Astrocyte (in vitro differentiated cells and primary cell): ENCODE measurements around the gene B4GALNT3. TPM values are rescaled to one million over a fixed set of nuclear protein-coding genes. Genes with fewer than 3 reads are reported as not detected.

Experiments
- DNase-seq: peaks from one replicate; pipeline ENCODE4 v3.0.0-alpha.2; 2010; ENCODE audit warnings: low read depth
- FAIRE-seq: peaks from 2 replicates; lab custom pipeline; 2011; peaks lifted over from hg19 to GRCh38; lab: Jason Lieb, UNC
- H2AFZ ChIP-seq: 2 replicates; pipeline ENCODE4 v1.6.0; 2012; ENCODE audit warnings: low read depth, low read length, inconsistent platforms
- H3K27ac ChIP-seq: 2 replicates; pipeline ENCODE4 v1.5.1; 2011; ENCODE audit warnings: low read depth, low read length, inconsistent platforms
- H3K27me3 ChIP-seq: 2 replicates; pipeline ENCODE4 v1.6.0; 2011; ENCODE audit warnings: low read length, inconsistent platforms; ENCODE audit not compliant: insufficient read depth
- H3K36me3 ChIP-seq: 2 replicates; pipeline ENCODE4 v1.5.1; 2011; ENCODE audit warnings: low read length, inconsistent platforms; ENCODE audit not compliant: insufficient read depth
- H3K4me1 ChIP-seq: 2 replicates; pipeline ENCODE4 v1.5.1; 2011; ENCODE audit warnings: low read length, inconsistent platforms; ENCODE audit not compliant: insufficient read depth
- H3K4me2 ChIP-seq: 2 replicates; pipeline ENCODE4 v1.6.0; 2012; ENCODE audit warnings: low read length, inconsistent platforms
- H3K4me3 ChIP-seq: 2 replicates; pipeline ENCODE4 v1.5.1; 2011; ENCODE audit warnings: low read depth, mild to moderate bottlenecking, low read length, inconsistent platforms; ENCODE audit not compliant: insufficient read depth
- H3K79me2 ChIP-seq: 2 replicates; pipeline ENCODE4 v1.6.0; 2012; ENCODE audit warnings: mild to moderate bottlenecking, low read length, inconsistent platforms; ENCODE audit not compliant: insufficient read depth
- H3K9ac ChIP-seq: 2 replicates; pipeline ENCODE4 v1.6.0; 2012; ENCODE audit warnings: mild to moderate bottlenecking, low read length, inconsistent platforms
- H3K9me3 ChIP-seq: 2 replicates; pipeline ENCODE4 v1.5.1; 2012; ENCODE audit warnings: low read depth, mild to moderate bottlenecking, low read length, inconsistent platforms; ENCODE audit not compliant: insufficient read depth
- H4K20me1 ChIP-seq: 2 replicates; pipeline ENCODE4 v1.6.0; 2012; ENCODE audit warnings: low read length, inconsistent platforms; ENCODE audit not compliant: insufficient read depth
- H3K27ac Mint-ChIP-seq: one replicate; pipeline ENCODE4 v1.8.0; 2021; ENCODE audit warnings: mild to moderate bottlenecking, mixed read lengths; ENCODE audit not compliant: unreplicated experiment
- H3K27me3 Mint-ChIP-seq: one replicate; pipeline ENCODE4 v1.8.0; 2021; ENCODE audit warnings: low read depth, mixed read lengths; ENCODE audit not compliant: unreplicated experiment
- H3K36me3 Mint-ChIP-seq: one replicate; pipeline ENCODE4 v1.8.0; 2021; ENCODE audit warnings: low read depth, mixed read lengths; ENCODE audit not compliant: unreplicated experiment
- H3K4me1 Mint-ChIP-seq: one replicate; pipeline ENCODE4 v1.8.0; 2021; ENCODE audit warnings: low read depth, mixed read lengths; ENCODE audit not compliant: unreplicated experiment
- H3K4me3 Mint-ChIP-seq: one replicate; pipeline ENCODE4 v1.8.0; 2021; ENCODE audit warnings: mild to moderate bottlenecking, moderate library complexity, mixed read lengths; ENCODE audit not compliant: unreplicated experiment
- H3K9me3 Mint-ChIP-seq: one replicate; pipeline ENCODE4 v1.8.0; 2021; ENCODE audit warnings: mild to moderate bottlenecking, mixed read lengths; ENCODE audit not compliant: unreplicated experiment
- EZH2 ChIP-seq: IDR thresholded peaks from 2 replicates; pipeline ENCODE4 v1.6.1; 2012; ENCODE audit warnings: mild to moderate bottlenecking, low read length, inconsistent platforms; ENCODE audit not compliant: insufficient read depth
- total RNA-seq: library from RNA; stranded (reverse); gene quantifications from 2 replicates; pipeline ENCODE4 v1.2.1, GENCODE V29; 2021
- TF ChIP-seq, protein P1 (sequence below): IDR thresholded peaks from 2 replicates; pipeline ENCODE4 v1.5.1; 2011; ENCODE audit warnings: low read depth, mild to moderate bottlenecking, inconsistent platforms, low read length, moderate library complexity; ENCODE audit not compliant: insufficient read depth

Gene B4GALNT3
- total RNA-seq, 1 donor from 2014 or later = 3.6 TPM

DNA sequence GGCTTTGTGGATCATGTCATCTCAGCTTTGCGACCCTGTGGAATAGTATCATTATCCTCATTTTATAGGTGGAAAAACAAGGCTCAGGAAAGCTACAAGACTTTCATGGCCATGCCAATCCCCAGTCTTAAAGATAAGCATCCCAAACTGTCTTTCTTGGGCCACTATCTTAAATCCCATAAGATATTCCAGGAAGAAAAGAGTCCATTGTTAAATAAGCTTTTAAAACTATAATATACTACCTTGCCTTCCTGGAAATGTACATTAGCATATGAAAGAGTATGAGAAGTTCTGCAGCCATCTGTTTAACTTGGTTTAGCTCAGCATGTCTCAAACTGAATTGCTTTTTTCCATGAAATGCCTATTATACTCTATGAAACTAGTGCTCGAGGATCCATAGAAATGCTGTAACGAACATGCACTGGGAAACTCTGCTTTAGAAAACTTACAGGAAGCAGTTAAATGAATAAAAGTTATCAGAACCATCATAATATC lies 77.1 kb downstream of the B4GALNT3 start:
- no peaks in the 10 kb centered on the region for H3K79me2 ChIP-seq
- peaks cover 4% of the 10 kb centered on the region for H3K36me3 Mint-ChIP-seq
- no peak overlapping the region for H3K4me3 ChIP-seq
- no peak overlapping the region for H3K27ac ChIP-seq
- peaks cover 8% of the 10 kb centered on the region for H3K9me3 Mint-ChIP-seq
- H3K4me1 ChIP-seq = peaks cover 8% of the 10 kb centered on the region
- H3K27me3 Mint-ChIP-seq = peaks cover 10% of the 10 kb centered on the region
- no peak overlapping the region for H3K9ac ChIP-seq
- no peak overlapping the region for H3K4me3 Mint-ChIP-seq
- DNase-seq = no peak
- no peak for TF ChIP-seq EZH2
- TF ChIP-seq, protein P1, sequence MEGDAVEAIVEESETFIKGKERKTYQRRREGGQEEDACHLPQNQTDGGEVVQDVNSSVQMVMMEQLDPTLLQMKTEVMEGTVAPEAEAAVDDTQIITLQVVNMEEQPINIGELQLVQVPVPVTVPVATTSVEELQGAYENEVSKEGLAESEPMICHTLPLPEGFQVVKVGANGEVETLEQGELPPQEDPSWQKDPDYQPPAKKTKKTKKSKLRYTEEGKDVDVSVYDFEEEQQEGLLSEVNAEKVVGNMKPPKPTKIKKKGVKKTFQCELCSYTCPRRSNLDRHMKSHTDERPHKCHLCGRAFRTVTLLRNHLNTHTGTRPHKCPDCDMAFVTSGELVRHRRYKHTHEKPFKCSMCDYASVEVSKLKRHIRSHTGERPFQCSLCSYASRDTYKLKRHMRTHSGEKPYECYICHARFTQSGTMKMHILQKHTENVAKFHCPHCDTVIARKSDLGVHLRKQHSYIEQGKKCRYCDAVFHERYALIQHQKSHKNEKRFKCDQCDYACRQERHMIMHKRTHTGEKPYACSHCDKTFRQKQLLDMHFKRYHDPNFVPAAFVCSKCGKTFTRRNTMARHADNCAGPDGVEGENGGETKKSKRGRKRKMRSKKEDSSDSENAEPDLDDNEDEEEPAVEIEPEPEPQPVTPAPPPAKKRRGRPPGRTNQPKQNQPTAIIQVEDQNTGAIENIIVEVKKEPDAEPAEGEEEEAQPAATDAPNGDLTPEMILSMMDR = no peak
- no peak overlapping the region for H3K27ac Mint-ChIP-seq
- H3K4me1 Mint-ChIP-seq = peaks cover 17% of the 10 kb centered on the region
- no peak overlapping the region for H3K4me2 ChIP-seq
- H3K9me3 ChIP-seq = peaks cover 6% of the 10 kb centered on the region
- no peak overlapping the region for H2AFZ ChIP-seq
- no peaks in the 10 kb centered on the region for H4K20me1 ChIP-seq
- H3K27me3 ChIP-seq = no peaks in the 10 kb centered on the region
- FAIRE-seq = no peak
- no peaks in the 10 kb centered on the region for H3K36me3 ChIP-seq

DNA sequence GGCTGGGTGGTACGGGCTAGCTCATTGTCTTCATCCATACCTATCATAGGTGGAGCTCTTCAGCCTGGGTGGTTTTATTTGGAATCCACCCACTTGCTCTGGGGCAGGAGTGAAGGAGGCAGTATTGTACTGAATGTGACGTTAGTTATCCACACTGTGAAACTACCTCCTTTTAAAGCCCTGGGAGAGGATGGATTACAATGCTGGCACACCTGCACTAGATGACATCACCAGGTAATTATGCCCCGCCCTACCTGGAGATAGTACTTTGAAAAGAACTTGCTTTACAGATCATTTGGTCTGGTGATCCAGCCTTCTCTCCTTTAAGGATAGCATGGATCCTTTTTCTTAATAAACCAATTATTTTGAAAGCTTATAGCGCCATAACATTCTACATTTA lies 78.0 kb downstream of the B4GALNT3 start:
- FAIRE-seq = no peak
- peaks cover 12% of the 10 kb centered on the region for H3K27me3 Mint-ChIP-seq

More for the DNA sequence above, 78.0 kb downstream of the B4GALNT3 start:
- no peak overlapping the region for H3K9ac ChIP-seq
- H3K27ac ChIP-seq = no peak overlapping the region
- H3K27ac Mint-ChIP-seq = no peak overlapping the region
- no peaks in the 10 kb centered on the region for H3K27me3 ChIP-seq
- H3K36me3 Mint-ChIP-seq = peaks cover 4% of the 10 kb centered on the region
- H3K4me3 Mint-ChIP-seq = no peak overlapping the region
- H3K4me3 ChIP-seq = no peak overlapping the region
- no peaks in the 10 kb centered on the region for H3K9me3 Mint-ChIP-seq
- no peaks in the 10 kb centered on the region for H3K36me3 ChIP-seq
- TF ChIP-seq EZH2 = no peak
- TF ChIP-seq, protein P1 = no peak
- no peaks in the 10 kb centered on the region for H4K20me1 ChIP-seq
- peaks cover 14% of the 10 kb centered on the region for H3K4me1 Mint-ChIP-seq
- peaks cover under 1% of the 10 kb centered on the region for H3K9me3 ChIP-seq
- H3K4me1 ChIP-seq = peaks cover 8% of the 10 kb centered on the region
- H3K79me2 ChIP-seq = no peaks in the 10 kb centered on the region
- no peak for DNase-seq
- H2AFZ ChIP-seq = no peak overlapping the region
- H3K4me2 ChIP-seq = no peak overlapping the region
